ENCODE measurements around the gene TPSD1.
"Not testable (repeated sequence)": the region's sequence is repeated elsewhere in the genome, so short reads cannot be mapped to it uniquely, and the experiment has no call there.

TPSD1 gene

GRCh38 chr16:1281517-1281916 lies 25.6 kb downstream of the TPSD1 start:
- DNase-seq (ENCODE audit: low spot score), result no peak

- DNase-seq (ENCODE audit: low spot score), result no peak
Measured at GRCh38 chr16:1282324-1282973, 26.6 kb downstream of the TPSD1 start.

GRCh38 chr16:1283296-1283695 lies 27.4 kb downstream of the TPSD1 start:
- DNase-seq (ENCODE audit: low spot score), result peak; percentile 41

- DNase-seq (ENCODE audit: low spot score), result no peak
Measured at GRCh38 chr16:1283996-1284616, 28.2 kb downstream of the TPSD1 start.

- no peak for DNase-seq (ENCODE audit: low spot score)
Measured at GRCh38 chr16:1285669-1286512, 30.0 kb downstream of the TPSD1 start.

- DNase-seq (ENCODE audit: low spot score), result no peak
Measured at GRCh38 chr16:1286513-1287094, 30.7 kb downstream of the TPSD1 start.

GRCh38 chr16:1287982-1288670 lies 32.3 kb downstream of the TPSD1 start:
- no peak for DNase-seq (ENCODE audit: low spot score)

- peak; percentile 63 for DNase-seq (ENCODE audit: low spot score)
Measured at GRCh38 chr16:1288813-1289476, 33.1 kb downstream of the TPSD1 start.

GRCh38 chr16:1289477-1289866 lies 33.6 kb downstream of the TPSD1 start:
- no peak for DNase-seq (ENCODE audit: low spot score)

- no peak for DNase-seq (ENCODE audit: low spot score)
Measured at GRCh38 chr16:1290063-1290501, 34.2 kb downstream of the TPSD1 start.

GRCh38 chr16:1290860-1291575 lies 35.1 kb downstream of the TPSD1 start:
- no peak for DNase-seq (ENCODE audit: low spot score)

- DNase-seq (ENCODE audit: low spot score), result no peak
Measured at GRCh38 chr16:1291576-1291974, 35.7 kb downstream of the TPSD1 start.

- not testable (repeated sequence) for DNase-seq (ENCODE audit: low spot score)
Measured at GRCh38 chr16:1292208-1292607, 36.3 kb downstream of the TPSD1 start.

GRCh38 chr16:1292808-1293207 lies 36.9 kb downstream of the TPSD1 start:
- DNase-seq (ENCODE audit: low spot score), result not testable (repeated sequence)

- DNase-seq (ENCODE audit: low spot score), result no peak
Measured at GRCh38 chr16:1293921-1294656, 38.2 kb downstream of the TPSD1 start.

GRCh38 chr16:1295465-1295864 lies 39.6 kb downstream of the TPSD1 start:
- no peak for DNase-seq (ENCODE audit: low spot score)

- not testable (repeated sequence) for DNase-seq (ENCODE audit: low spot score)
Measured at GRCh38 chr16:1296688-1297017, 40.8 kb downstream of the TPSD1 start.

GRCh38 chr16:1297018-1297696 lies 41.3 kb downstream of the TPSD1 start:
- DNase-seq (ENCODE audit: low spot score), result no peak

- DNase-seq (ENCODE audit: low spot score), result no peak
Measured at GRCh38 chr16:1298406-1298805, 42.5 kb downstream of the TPSD1 start.
